Hepatocyte (in vitro differentiated cells): ENCODE data around the gene LPAR1.

ENCODE experiments used
- CTCF ChIP-seq: fragments of 200-600 bp; sonication (generic); IDR thresholded peaks from 2 replicates; pipeline ENCODE4 v1.5.1; 2016; ENCODE audit warnings: antibody characterized with exemption, mild to moderate bottlenecking; ENCODE audit not compliant: poor library complexity
- EZH2 ChIP-seq: fragments of 200-600 bp; sonication (generic); IDR thresholded peaks from 2 replicates; pipeline ENCODE4 v1.6.1; 2016; ENCODE audit warnings: antibody characterized with exemption, mild to moderate bottlenecking, borderline replicate concordance
- EZH2phosphoT487 ChIP-seq: fragments of 200-600 bp; sonication (generic); IDR thresholded peaks from one replicate; pipeline ENCODE4 v1.6.1; 2018; ENCODE audit warnings: antibody characterized with exemption, mild to moderate bottlenecking, low read depth, moderate library complexity; ENCODE audit not compliant: unreplicated experiment, severe bottlenecking

DNA sequence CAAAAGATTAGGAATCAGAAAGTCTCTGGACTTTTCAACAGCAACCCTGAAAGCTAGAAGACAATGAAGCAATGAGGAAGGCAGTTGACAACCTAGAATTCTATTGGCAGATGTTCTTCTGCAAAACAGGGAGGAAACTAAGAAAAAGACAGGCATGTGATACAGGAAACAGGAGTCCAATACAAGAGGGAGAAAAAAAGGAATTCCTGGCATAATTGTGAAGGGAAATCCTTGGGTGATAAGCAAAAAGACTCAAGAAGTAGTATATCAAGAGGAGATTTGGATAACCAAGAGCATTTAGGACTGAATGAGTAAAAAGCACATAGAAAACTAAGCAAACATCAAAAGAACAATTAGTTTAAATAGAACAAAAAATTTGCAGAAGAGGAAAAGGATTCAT, 58.6 kb downstream of the LPAR1 start:
- TF ChIP-seq CTCF (no peak), EZH2phosphoT487 (no peak), EZH2 (no peak)
